Right forelimb (tissue), 1 donor: ENCODE results near the gene PPP2R2D.

Source experiments
- DNase-seq: peaks from one replicate; pipeline ENCODE4 v3.0.0-alpha.2; 2018

The PPP2R2D gene

GRCh38 chr10:132003282-132003924, 102.6 kb downstream of the PPP2R2D start:
- DNase-seq: no peak

- DNase-seq: no peak
Observed at GRCh38 chr10:132004052-132004451, 103.2 kb downstream of the PPP2R2D start.

- DNase-seq: no peak
Observed at GRCh38 chr10:132005147-132005546, 104.3 kb downstream of the PPP2R2D start.

- DNase-seq: no peak
Observed at GRCh38 chr10:132006966-132007365, 106.2 kb downstream of the PPP2R2D start.

DNA sequence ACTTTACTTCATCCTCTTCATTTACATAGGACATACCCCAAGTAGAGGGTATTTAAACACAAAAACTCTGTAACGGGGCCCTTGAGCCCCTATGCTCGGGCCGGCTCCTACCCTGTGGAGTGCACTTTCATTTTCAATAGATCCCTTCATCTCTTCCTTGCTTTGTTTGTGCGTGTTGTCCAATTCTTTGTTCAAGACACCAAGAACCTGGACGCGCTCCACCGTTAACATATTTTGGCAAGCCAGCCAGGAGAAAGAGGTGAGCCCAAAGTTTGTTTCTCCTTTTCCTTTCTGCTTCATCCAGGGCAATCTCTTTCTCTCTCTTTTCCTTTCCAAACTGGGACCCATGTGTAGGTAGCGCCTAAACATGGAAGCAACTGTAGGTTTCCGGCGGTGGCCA, 106.9 kb downstream of the PPP2R2D start:
- no peak for DNase-seq
